Vagina (tissue), 2 donors: ENCODE measurements around the gene URB2. TPM values are rescaled to one million over a fixed set of nuclear protein-coding genes. Genes with fewer than 3 reads are reported as not detected.
A peak's percentile ranks its signal among the peaks of the same experiment; 100 is the strongest.

Source experiments
- DNase-seq, 2 donors: peaks; one replicate each; pipeline ENCODE4 v3.0.0-alpha.2; 2017; ENCODE audit errors: extremely low spot score in 2 of 2
- H3K27ac ChIP-seq: fragments of 200-600 bp; sonication (generic); one replicate; pipeline ENCODE4 v1.5.1; 2019
- H3K27me3 ChIP-seq: fragments of 200-600 bp; sonication (generic); one replicate; pipeline ENCODE4 v1.5.1; 2019
- H3K36me3 ChIP-seq, 2 donors: fragments of 200-600 bp; sonication (generic); one replicate each; pipeline ENCODE4 v1.5.1; 2017 to 2019
- H3K4me1 ChIP-seq: fragments of 200-600 bp; sonication (generic); one replicate; pipeline ENCODE4 v1.5.1; 2019
- H3K4me3 ChIP-seq, 2 donors: fragments of 200-600 bp; sonication (generic); 1 replicate in 1 of 2; 2 replicates in 1 of 2; pipeline ENCODE4 v1.5.1; 2016 to 2019
- H3K9me3 ChIP-seq: fragments of 200-600 bp; sonication (generic); one replicate; pipeline ENCODE4 v1.5.1; 2019
- POLR2A ChIP-seq, 2 donors: fragments of 450-650 bp; IDR thresholded peaks; one replicate each; pipeline ENCODE4 v1.6.1; 2017; ENCODE audit warnings: antibody characterized with exemption in 2 of 2, mild to moderate bottlenecking in 2 of 2, moderate library complexity in 2 of 2
- POLR2AphosphoS5 ChIP-seq, 2 donors: sonication (generic); formaldehyde crosslinking; IDR thresholded peaks; one replicate each; pipeline ENCODE4 v1.9.0; 2017; ENCODE audit warnings: antibody characterized with exemption in 2 of 2, mild to moderate bottlenecking in 2 of 2, low read depth in 1 of 2; ENCODE audit not compliant: insufficient read depth in 1 of 2
- intact Hi-C: fragments of 100-400 bp; cut with DNase I; formaldehyde crosslinking; loops from one replicate; pipeline ENCODE4 v1.15.1; 2023
- total RNA-seq: library from RNA; depleted of rRNA; stranded (reverse); fragments of >200 nt; gene quantifications from one replicate; pipeline ENCODE4 v1.2.3, GENCODE V29; 2016
- TF ChIP-seq, protein P1 (sequence below), 3 experiments: fragments of 450-650 bp in 2 of 3; fragments of 200-600 bp in 1 of 3; sonication (generic) in 1 of 3; IDR thresholded peaks; one replicate each; pipeline ENCODE4 v1.5.1; 2017 to 2019; ENCODE audit warnings: antibody characterized with exemption in 3 of 3, mild to moderate bottlenecking in 2 of 3, moderate library complexity in 2 of 3

Gene URB2
- total RNA-seq, 1 donor from 2014 or later: 9.3 TPM

DNA sequence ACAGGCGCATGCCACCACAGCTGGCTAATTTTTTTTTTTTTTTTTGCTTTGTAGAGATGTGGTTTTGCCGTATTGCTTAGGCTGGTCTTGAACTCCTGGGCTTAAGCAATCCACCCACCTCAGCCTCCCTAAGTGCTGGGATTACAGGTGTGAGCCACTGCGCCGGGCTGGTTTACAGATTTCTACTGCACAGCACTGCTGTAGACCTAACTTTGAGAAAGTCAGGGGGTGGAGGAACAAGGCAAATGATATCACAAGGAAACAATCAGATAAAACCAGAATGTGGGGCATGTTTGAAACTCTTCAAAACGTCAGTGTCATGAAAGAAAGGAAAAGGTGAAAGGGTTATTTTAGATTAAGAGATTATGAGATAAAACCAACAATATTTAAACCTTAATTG, 45.3 kb downstream of the URB2 start:
- intact Hi-C loops: no loop called here
- peak in 1 of 2 donors; percentile 32 for DNase-seq
- H3K4me3 ChIP-seq: no peak overlapping the region
- H3K27ac ChIP-seq: no peak overlapping the region
- TF ChIP-seq, protein P1, sequence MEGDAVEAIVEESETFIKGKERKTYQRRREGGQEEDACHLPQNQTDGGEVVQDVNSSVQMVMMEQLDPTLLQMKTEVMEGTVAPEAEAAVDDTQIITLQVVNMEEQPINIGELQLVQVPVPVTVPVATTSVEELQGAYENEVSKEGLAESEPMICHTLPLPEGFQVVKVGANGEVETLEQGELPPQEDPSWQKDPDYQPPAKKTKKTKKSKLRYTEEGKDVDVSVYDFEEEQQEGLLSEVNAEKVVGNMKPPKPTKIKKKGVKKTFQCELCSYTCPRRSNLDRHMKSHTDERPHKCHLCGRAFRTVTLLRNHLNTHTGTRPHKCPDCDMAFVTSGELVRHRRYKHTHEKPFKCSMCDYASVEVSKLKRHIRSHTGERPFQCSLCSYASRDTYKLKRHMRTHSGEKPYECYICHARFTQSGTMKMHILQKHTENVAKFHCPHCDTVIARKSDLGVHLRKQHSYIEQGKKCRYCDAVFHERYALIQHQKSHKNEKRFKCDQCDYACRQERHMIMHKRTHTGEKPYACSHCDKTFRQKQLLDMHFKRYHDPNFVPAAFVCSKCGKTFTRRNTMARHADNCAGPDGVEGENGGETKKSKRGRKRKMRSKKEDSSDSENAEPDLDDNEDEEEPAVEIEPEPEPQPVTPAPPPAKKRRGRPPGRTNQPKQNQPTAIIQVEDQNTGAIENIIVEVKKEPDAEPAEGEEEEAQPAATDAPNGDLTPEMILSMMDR (IDR thresholded peaks at IDR 0.05): no peak
- TF ChIP-seq POLR2A (IDR thresholded peaks at IDR 0.05): no peak
- TF ChIP-seq POLR2AphosphoS5 (IDR thresholded peaks at IDR 0.05; ENCODE audit: insufficient read depth in 1 of 2, low read depth in 1 of 2): no peak
- H3K27me3 ChIP-seq: no peaks in the 10 kb centered on the region
- no peaks in the 10 kb centered on the region for H3K9me3 ChIP-seq
- H3K4me1 ChIP-seq: no peaks in the 10 kb centered on the region
- no peaks in the 10 kb centered on the region for H3K36me3 ChIP-seq

DNA sequence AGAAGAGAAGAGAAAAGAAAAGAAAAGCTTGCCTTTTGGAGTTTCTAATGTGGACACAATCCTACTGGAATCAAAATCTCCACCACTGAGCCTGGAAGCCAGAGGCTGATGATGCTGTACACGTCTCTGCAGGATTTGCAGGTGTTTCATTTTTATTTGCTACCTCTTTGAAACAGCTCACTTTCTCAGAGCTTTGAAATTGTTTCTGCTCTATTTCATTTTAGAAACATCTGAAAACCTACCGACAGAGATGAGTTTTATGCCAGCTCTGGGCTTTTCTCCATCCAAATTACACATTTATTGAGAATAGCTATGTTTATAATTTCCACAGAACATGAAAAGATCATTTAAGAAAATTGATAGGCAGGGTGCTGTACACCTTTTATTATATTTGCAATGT, 46.2 kb downstream of the URB2 start:
- H3K4me1 ChIP-seq: no peaks in the 10 kb centered on the region
- DNase-seq: no peak
- no peaks in the 10 kb centered on the region for H3K36me3 ChIP-seq
- no peaks in the 10 kb centered on the region for H3K9me3 ChIP-seq
- no peak overlapping the region for H3K4me3 ChIP-seq
- intact Hi-C loops: no loop called here
- TF ChIP-seq, protein P1 (IDR thresholded peaks at IDR 0.05): no peak
- TF ChIP-seq POLR2AphosphoS5 (IDR thresholded peaks at IDR 0.05; ENCODE audit: insufficient read depth in 1 of 2, low read depth in 1 of 2) (no peak), POLR2A (IDR thresholded peaks at IDR 0.05) (no peak)
- no peak overlapping the region for H3K27ac ChIP-seq
- H3K27me3 ChIP-seq: no peaks in the 10 kb centered on the region

DNA sequence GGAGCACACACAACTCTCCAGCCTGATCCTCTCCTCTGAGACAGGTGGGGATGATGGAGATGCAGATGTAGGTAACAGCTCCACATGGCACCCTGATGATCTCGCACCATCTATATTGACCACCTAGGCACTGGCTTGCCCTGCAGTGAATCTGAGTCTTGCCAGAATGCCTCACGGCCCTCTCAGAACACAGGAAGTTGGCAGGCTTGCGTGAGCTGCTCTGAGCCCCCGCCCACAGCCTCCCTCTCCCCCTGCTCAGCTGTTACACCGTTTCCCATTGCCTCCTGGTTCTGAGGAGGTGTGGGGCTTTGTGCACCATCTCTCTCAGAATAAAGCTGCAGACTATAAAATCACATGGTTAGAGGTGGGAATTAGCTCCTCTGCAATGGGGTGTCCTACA, 48.0 kb downstream of the URB2 start:
- no peaks in the 10 kb centered on the region for H3K36me3 ChIP-seq
- H3K27me3 ChIP-seq: no peaks in the 10 kb centered on the region
- TF ChIP-seq POLR2AphosphoS5 (IDR thresholded peaks at IDR 0.05; ENCODE audit: insufficient read depth in 1 of 2, low read depth in 1 of 2) (no peak), POLR2A (IDR thresholded peaks at IDR 0.05) (no peak)
- TF ChIP-seq, protein P1 (IDR thresholded peaks at IDR 0.05): no peak
- no peaks in the 10 kb centered on the region for H3K4me1 ChIP-seq
- peak in 1 of 2 donors; percentile 76 for DNase-seq
- no peak overlapping the region for H3K4me3 ChIP-seq
- H3K9me3 ChIP-seq: no peaks in the 10 kb centered on the region
- intact Hi-C loops: no loop called here
- H3K27ac ChIP-seq: no peak overlapping the region

DNA sequence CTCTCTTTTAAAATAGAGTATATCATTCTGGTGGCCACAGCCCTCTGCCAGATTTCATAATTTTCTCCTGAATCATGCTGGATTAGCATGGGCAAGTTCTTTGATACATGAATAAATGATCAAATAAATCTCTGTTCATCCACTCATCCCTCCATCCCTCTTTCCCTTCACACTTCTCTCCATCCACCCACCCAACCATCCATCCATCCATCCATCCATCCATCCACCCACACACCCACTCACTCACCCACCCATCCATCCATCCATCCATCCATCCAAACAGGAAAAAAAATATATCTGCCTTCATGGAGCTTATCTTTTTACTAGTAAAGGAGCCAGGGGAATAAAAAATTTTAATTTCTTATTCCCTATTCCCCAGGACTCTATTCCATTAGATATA, 49.3 kb downstream of the URB2 start:
- DNase-seq: no peak
- intact Hi-C loops: no loop called here
- Histone ChIP-seq H3K4me3 (no peak overlapping the region), H3K27ac (no peak overlapping the region), H3K27me3 (no peaks in the 10 kb centered on the region), H3K36me3 (no peaks in the 10 kb centered on the region), H3K9me3 (no peaks in the 10 kb centered on the region), H3K4me1 (no peaks in the 10 kb centered on the region)
- TF ChIP-seq POLR2A (IDR thresholded peaks at IDR 0.05) (no peak), POLR2AphosphoS5 (IDR thresholded peaks at IDR 0.05; ENCODE audit: insufficient read depth in 1 of 2, low read depth in 1 of 2) (no peak)
- TF ChIP-seq, protein P1 (IDR thresholded peaks at IDR 0.05): no peak

DNA sequence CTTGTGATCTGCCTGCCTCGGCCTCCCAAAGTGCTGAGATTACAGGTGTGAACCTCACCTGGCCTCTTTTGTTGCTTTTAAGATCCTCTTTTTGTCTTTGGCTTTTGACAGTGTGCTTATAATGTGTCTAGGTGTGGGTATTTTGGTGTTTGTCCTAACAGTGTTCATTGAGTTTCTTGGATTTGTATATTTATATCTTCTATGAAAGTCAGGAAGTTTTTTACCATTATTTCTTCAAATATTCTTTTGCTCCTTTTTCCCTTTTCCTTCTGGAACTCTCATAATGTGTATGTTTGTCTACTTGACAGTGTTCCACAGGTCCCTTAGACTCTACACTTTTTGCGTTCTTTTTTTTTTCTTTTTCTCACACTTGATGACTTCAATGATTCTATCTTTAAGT, 59.1 kb downstream of the URB2 start:
- H3K4me3 ChIP-seq: no peak overlapping the region
- TF ChIP-seq, protein P1 (IDR thresholded peaks at IDR 0.05): no peak
- TF ChIP-seq POLR2AphosphoS5 (IDR thresholded peaks at IDR 0.05; ENCODE audit: insufficient read depth in 1 of 2, low read depth in 1 of 2) (no peak), POLR2A (IDR thresholded peaks at IDR 0.05) (no peak)
- no peaks in the 10 kb centered on the region for H3K36me3 ChIP-seq
- no peak for DNase-seq
- H3K9me3 ChIP-seq: no peaks in the 10 kb centered on the region
- no peak overlapping the region for H3K27ac ChIP-seq
- no peaks in the 10 kb centered on the region for H3K27me3 ChIP-seq
- intact Hi-C loops: no loop called here
- H3K4me1 ChIP-seq: no peaks in the 10 kb centered on the region
